Epithelial cell of proximal tubule (primary cell): ENCODE measurements around the gene SEMA6A. TPM values are rescaled to one million over a fixed set of nuclear protein-coding genes. Genes with fewer than 3 reads are reported as not detected.

Experiments used
- DNase-seq: peaks from one replicate; pipeline ENCODE4 v3.0.0-alpha.2; 2011; ENCODE audit warnings: low read depth
- H3K4me3 ChIP-seq: 2 replicates; pipeline ENCODE4 v1.5.1; 2011; ENCODE audit warnings: low read depth, mild to moderate bottlenecking, low read length
- total RNA-seq: library from RNA; depleted of rRNA; stranded (reverse); fragments of >200 nt; gene quantifications from 2 replicates; pipeline ENCODE4 v1.2.3, GENCODE V29; 2015
- TF ChIP-seq, protein P1 (sequence below): conservative IDR thresholded peaks from 2 replicates; pipeline ENCODE4 v1.5.1; 2012; ENCODE audit warnings: low read depth, mild to moderate bottlenecking, low read length

The SEMA6A gene
- total RNA-seq, 1 donor from 2014 or later: 11.6 TPM

DNA sequence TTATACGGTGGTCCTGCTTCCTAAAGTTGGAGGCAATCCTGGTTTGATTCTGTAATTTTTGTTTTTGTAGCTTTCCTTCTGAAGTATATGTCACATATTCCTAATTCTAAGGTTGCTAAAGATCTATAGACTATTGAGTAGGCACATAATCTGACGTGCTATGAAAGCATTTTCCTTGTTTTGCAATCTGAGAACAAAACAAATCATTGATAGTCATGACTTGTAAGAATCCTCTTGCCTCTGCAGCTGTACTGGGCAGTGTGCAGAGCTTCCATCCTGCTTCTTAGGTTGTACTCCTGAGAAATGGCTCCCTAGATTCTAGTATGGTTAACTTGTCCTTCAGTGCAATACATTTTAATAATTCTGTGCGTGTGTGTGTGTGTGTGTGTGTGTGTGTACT, 35.4 kb downstream of the SEMA6A start:
- no peak for DNase-seq
- no peak overlapping the region for H3K4me3 ChIP-seq
- TF ChIP-seq, protein P1, sequence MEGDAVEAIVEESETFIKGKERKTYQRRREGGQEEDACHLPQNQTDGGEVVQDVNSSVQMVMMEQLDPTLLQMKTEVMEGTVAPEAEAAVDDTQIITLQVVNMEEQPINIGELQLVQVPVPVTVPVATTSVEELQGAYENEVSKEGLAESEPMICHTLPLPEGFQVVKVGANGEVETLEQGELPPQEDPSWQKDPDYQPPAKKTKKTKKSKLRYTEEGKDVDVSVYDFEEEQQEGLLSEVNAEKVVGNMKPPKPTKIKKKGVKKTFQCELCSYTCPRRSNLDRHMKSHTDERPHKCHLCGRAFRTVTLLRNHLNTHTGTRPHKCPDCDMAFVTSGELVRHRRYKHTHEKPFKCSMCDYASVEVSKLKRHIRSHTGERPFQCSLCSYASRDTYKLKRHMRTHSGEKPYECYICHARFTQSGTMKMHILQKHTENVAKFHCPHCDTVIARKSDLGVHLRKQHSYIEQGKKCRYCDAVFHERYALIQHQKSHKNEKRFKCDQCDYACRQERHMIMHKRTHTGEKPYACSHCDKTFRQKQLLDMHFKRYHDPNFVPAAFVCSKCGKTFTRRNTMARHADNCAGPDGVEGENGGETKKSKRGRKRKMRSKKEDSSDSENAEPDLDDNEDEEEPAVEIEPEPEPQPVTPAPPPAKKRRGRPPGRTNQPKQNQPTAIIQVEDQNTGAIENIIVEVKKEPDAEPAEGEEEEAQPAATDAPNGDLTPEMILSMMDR: no peak

DNA sequence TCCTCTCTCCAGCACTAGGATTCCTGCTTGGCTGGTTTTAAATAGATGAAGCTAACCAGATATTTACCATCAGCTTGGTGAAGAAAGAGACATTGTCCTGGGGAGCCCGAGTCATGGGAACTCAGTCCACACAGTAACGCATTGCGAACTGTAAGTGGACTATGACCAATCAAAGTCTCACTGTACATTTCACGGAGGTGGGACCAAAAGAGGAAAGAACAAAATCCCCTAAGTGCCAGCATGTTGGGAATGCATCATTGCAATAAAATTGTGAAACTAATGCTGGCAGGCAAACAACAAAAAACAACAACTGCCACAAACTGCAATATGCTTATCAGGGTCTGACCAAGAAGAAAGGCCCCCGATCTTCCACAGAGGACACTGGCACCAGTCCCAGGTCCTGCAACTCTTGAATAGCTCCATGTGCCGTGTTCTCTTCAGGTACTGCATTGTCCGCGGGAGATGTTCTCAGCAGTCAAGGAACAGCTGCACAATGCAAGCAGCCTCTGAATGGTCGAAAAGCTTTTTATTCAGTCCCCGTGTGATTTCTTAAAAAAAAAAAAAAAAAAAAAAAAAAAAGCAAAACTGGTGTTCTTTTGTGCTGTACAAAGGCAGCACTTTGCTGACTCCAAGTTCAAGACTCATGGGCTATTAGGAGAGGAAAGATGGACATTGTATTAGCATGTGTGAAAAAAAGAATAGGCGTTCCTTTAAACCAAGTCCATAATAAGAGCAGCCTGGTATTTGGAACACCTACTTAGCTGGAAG, 38.1 kb downstream of the SEMA6A start:
- TF ChIP-seq, protein P1: no peak
- DNase-seq: no peak
- peak overlapping the region; percentile 17 for H3K4me3 ChIP-seq

DNA sequence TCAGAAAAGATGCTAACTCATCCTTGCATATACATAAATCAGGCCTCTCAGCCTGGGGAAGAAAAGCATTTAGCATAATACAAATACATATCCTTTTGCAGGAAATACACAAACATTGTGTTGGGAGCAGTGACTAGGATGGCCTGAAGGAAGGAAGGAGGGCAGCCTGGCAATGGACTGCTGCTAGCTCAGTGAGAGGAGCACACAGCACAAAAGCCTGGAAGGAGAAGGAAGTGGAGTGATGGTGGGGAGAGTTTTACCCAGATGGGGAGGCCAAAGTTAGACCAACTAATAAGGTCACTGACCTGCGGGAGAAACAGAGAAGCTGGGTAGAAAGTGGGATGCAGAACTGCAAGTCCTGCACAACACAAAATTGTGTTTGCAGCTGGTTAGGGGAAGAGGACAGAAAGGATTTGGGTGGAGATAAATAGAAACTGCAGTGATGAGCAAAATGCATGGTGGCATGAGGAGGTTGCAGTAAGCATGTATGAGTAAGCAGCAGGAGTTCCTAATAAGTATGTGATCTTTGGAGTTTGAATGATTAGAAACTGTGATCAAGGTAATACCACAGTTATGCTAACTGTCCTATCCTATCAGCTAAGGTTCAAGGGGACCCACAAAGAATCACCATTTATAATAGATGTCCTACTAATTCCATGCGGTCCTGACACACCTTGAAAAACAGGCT, 39.5 kb downstream of the SEMA6A start:
- TF ChIP-seq, protein P1: no peak
- H3K4me3 ChIP-seq: no peak overlapping the region
- DNase-seq: no peak

DNA sequence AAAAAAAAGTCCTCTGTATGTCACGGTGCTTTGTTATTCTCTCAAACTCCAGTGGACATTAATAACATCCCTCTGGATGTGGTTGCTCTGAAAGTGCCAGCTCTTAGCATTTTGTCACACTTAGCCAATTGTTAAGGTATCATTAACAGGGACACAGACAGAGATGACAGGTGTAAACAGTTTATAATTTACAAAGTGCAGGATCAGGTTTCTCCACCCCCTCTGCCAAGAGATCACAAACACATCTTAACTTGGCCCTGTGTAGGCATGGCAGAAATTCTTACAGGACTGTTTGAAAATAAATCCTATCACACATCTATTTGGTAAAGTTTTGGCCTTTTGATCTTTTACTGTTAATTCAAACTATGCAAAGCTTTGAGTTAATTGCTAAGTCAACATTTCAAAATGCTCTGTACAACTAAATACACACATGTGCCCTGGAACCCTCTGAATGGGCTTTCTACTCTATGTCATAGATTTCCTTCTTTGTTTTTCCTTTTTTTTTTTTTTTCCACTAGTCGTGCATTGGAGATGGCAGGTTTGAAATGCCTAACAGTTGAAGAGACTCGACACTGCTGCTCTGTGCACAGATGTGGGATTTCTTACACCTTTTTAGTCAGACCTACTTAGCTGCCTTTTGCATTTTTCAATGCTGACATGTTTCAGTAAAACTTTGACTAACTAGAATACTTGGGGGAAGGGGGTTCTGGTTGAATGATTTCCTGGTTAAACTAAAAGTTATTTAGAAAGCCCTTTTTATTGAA, 41.7 kb downstream of the SEMA6A start:
- DNase-seq: peak; percentile 71
- H3K4me3 ChIP-seq: peak overlapping the region; percentile 12
- TF ChIP-seq, protein P1: no peak

DNA sequence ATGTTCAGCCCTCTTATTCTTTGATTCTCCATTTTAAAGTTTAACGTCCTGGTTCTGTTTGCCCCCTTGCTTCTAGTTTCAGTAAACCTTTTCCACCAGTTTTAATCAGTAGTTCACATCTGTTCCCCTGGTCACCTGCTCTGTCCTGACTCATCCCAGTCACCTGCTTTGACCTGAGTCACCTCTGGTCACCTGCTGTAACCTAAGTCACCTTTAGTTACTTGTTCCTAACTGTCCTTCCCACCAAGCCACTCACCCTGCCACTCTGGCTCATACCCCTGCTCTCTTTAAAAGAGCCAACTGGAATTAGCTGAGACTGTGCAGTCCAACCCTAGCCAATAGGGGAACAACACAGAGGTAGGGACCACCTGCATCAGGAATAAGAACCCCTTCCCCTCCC, 43.0 kb downstream of the SEMA6A start:
- no peak for DNase-seq
- H3K4me3 ChIP-seq: no peak overlapping the region
- TF ChIP-seq, protein P1: no peak

DNA sequence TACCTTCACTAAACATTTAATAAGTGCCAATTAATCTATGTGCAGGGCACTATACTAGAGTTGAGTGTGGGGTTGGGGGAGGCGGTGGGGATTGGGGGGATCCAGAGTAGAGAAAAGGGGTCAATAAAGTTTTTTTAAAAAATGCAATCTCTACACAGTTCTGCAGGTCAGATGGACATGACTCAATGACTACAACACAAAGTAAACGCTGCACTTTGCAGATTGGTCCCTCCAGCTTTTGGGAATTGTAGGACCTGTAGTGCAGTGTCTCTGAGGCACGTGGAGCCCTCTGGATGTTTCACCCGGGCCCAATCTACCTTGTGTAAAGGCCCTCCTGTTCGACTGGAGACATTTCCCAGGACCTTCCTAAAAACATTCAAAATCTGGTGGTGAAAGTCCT, 43.5 kb downstream of the SEMA6A start:
- DNase-seq: no peak
- TF ChIP-seq, protein P1: no peak
- H3K4me3 ChIP-seq: no peak overlapping the region
